H1 (cell line): ENCODE results near the gene GFM1. TPM values are rescaled to one million over a fixed set of nuclear protein-coding genes. Genes with fewer than 3 reads are reported as not detected.

Experiments used
- ASH2L ChIP-seq: fragments of 200-600, 300-600 bp; sonication (generic); IDR thresholded peaks from one replicate; pipeline ENCODE4 v1.7.1; 2017; ENCODE audit warnings: low read length
- ATF3 ChIP-seq: IDR thresholded peaks from 2 replicates; pipeline ENCODE4 v1.6.1; 2011; ENCODE audit warnings: low read depth, mild to moderate bottlenecking, low read length; ENCODE audit not compliant: insufficient read depth
- CHD1 ChIP-seq: IDR thresholded peaks from 2 replicates; pipeline ENCODE4 v1.6.1; 2012; ENCODE audit warnings: low read depth, low read length, improper control_type of control experiment
- EZH2 ChIP-seq: fragments of 200-600 bp; sonication (generic); IDR thresholded peaks from 2 replicates; pipeline ENCODE4 v1.7.1; 2012; ENCODE audit warnings: low read depth, mild to moderate bottlenecking, moderate library complexity, low read length, inconsistent platforms; ENCODE audit not compliant: severe bottlenecking
- HDAC6 ChIP-seq: IDR thresholded peaks from one replicate; pipeline ENCODE4 v1.7.1; 2012; ENCODE audit warnings: low read depth, mild to moderate bottlenecking, inconsistent platforms, low read length, moderate library complexity
- NANOG ChIP-seq: IDR thresholded peaks from 2 replicates; pipeline ENCODE4 v1.6.1; 2011; ENCODE audit warnings: low read length, low read depth, mild to moderate bottlenecking, inconsistent platforms; ENCODE audit not compliant: insufficient read depth, poor library complexity, severe bottlenecking
- TCF12 ChIP-seq: IDR thresholded peaks from 2 replicates; pipeline ENCODE4 v1.6.1; 2011; ENCODE audit warnings: low read depth, mild to moderate bottlenecking, low read length
- polyA plus RNA-seq, 7 experiments: library from polyadenylated mRNA; depleted of rRNA in 3 of 7; stranded (reverse) in 5 of 7; unstranded in 2 of 7; fragments of >200 nt in 5 of 7; fragments of 200-250 nt in 2 of 7; gene quantifications; 1 replicate in 5 of 7; 2 replicates in 1 of 7; 4 replicates in 1 of 7; pipeline versions ENCODE4 v1.2.1 to v1.2.3, GENCODE V29; 2011 to 2013; ENCODE audit warnings: missing spikeins in 2 of 7, mixed read lengths in 2 of 7
- total RNA-seq: library from RNA; stranded (reverse); fragmentation: NEBNext Ultra II Directional; extraction: Animal tissue kit (Norgen Biotek cat#: 25700); gene quantifications from 2 replicates; pipeline ENCODE4 v1.2.1, GENCODE V29; 2021

The GFM1 gene
- total and polyA plus RNA-seq, 2 of the 8 experiments (the other 6 are each of a cell fraction or from before 2014, with no cell fraction given), result 10.9 to 45.3 TPM

GRCh38 chr3:158696618-158697017, 52.3 kb downstream of the GFM1 start (continued):
- TF ChIP-seq TCF12, result no peak
- TF ChIP-seq CHD1, result no peak
- no peak for TF ChIP-seq ATF3
- TF ChIP-seq ASH2L, result no peak
- no peak for TF ChIP-seq NANOG
- TF ChIP-seq EZH2, result no peak
- no peak for TF ChIP-seq HDAC6
